HepG2 (cell line): ENCODE data around the gene CTF1. TPM values are rescaled to one million over a fixed set of nuclear protein-coding genes. Genes with fewer than 3 reads are reported as not detected.

Source experiments
- AGO2 ChIP-seq: fragments of 200-400 bp; formaldehyde crosslinking; optimal IDR thresholded peaks from 2 replicates; pipeline ENCODE3; 2017; ENCODE audit warnings: mild to moderate bottlenecking, low read depth, low read length, moderate library complexity
- EED ChIP-seq: sonication (generic); formaldehyde crosslinking; IDR thresholded peaks from 2 replicates; pipeline ENCODE4 v1.5.0; 2020; ENCODE audit warnings: mild to moderate bottlenecking, missing genetic modification reagents
- ETV6 ChIP-seq: sonication (generic); formaldehyde crosslinking; conservative IDR thresholded peaks from 2 replicates; pipeline ENCODE4 v1.4.0; 2020; ENCODE audit warnings: missing genetic modification reagents
- HNF4A ChIP-seq: sonication (generic); formaldehyde crosslinking; IDR thresholded peaks from 2 replicates; pipeline ENCODE4 v1.4.0; 2020; ENCODE audit warnings: missing genetic modification reagents
- IRF9 ChIP-seq: sonication (generic); formaldehyde crosslinking; IDR thresholded peaks from 2 replicates; pipeline ENCODE4 v1.8.0; 2022; ENCODE audit warnings: missing genetic modification reagents, mild to moderate bottlenecking, borderline replicate concordance
- KDM3A ChIP-seq: IDR thresholded peaks from 2 replicates; pipeline ENCODE4 v1.6.1; 2018; ENCODE audit warnings: low read depth, missing compliant biosample characterization
- MIER2 ChIP-seq: IDR thresholded peaks from 2 replicates; pipeline ENCODE4 v1.6.1; 2016; ENCODE audit warnings: missing biosample characterization, missing genetic modification reagents
- MXI1 ChIP-seq: IDR thresholded peaks from 3 replicates; pipeline ENCODE4 v1.6.1; 2012; ENCODE audit warnings: low read depth, low read length, inconsistent platforms, borderline replicate concordance
- PAF1 ChIP-seq: IDR thresholded peaks from 2 replicates; pipeline ENCODE4 v1.6.1; 2016; ENCODE audit warnings: missing genetic modification reagents, missing compliant biosample characterization
- RELA ChIP-seq: sonication (generic); formaldehyde crosslinking; IDR thresholded peaks from 2 replicates; pipeline ENCODE4 v1.4.0; 2020; ENCODE audit warnings: missing genetic modification reagents
- RFX3 ChIP-seq: IDR thresholded peaks from 2 replicates; pipeline ENCODE4 v1.6.1; 2016; ENCODE audit warnings: missing biosample characterization, missing genetic modification reagents
- TEAD3 ChIP-seq: optimal IDR thresholded peaks from 2 replicates; pipeline ENCODE3; 2016; ENCODE audit warnings: borderline replicate concordance
- U2AF2 ChIP-seq: fragments of 200-400 bp; formaldehyde crosslinking; IDR thresholded peaks from 2 replicates; pipeline ENCODE4 v1.6.1; 2017; ENCODE audit warnings: low read depth, mild to moderate bottlenecking, low read length
- ZMYM2 ChIP-seq: sonication (generic); formaldehyde crosslinking; IDR thresholded peaks from 2 replicates; pipeline ENCODE4 v1.8.0; 2022; ENCODE audit warnings: mild to moderate bottlenecking, missing genetic modification reagents
- ZNF280D ChIP-seq: sonication (generic); formaldehyde crosslinking; IDR thresholded peaks from 2 replicates; pipeline ENCODE4 v1.5.1; 2020; ENCODE audit warnings: mild to moderate bottlenecking, missing genetic modification reagents
- ZNF713 ChIP-seq: sonication (generic); formaldehyde crosslinking; IDR thresholded peaks from 2 replicates; pipeline ENCODE4 v1.4.0; 2020; ENCODE audit warnings: mild to moderate bottlenecking, missing genetic modification reagents
- ZNF891 ChIP-seq: sonication (generic); formaldehyde crosslinking; IDR thresholded peaks from 2 replicates; pipeline ENCODE4 v1.5.0; 2020; ENCODE audit warnings: mild to moderate bottlenecking, missing genetic modification reagents
- polyA plus RNA-seq, 8 experiments: library from polyadenylated mRNA; depleted of rRNA in 3 of 8; stranded (reverse) in 7 of 8; unstranded in 1 of 8; fragments of >200 nt; fragmentation: Illumina TruSeq in 4 of 8; extraction: Trizol in 4 of 8; gene quantifications; 2 replicates each; pipeline versions ENCODE4 v1.2.1 to v1.2.3, GENCODE V29; 2011 to 2016; ENCODE audit warnings: low read depth in 4 of 8, missing spikeins in 1 of 8, mixed read lengths in 1 of 8; ENCODE audit not compliant: insufficient read depth in 1 of 8
- total RNA-seq, 5 experiments: library from RNA; depleted of rRNA; stranded (reverse); fragments of >200 nt; fragmentation: Illumina TruSeq; extraction: Trizol; gene quantifications; 2 replicates each; pipeline ENCODE4 v1.2.3, GENCODE V29; 2016; ENCODE audit warnings: low read depth in 1 of 5

CTF1 gene
- total and polyA plus RNA-seq, 2 of the 13 experiments (the other 11 are each of a cell fraction or from before 2014, with no cell fraction given): 0.13 to 1.8 TPM

- TF ChIP-seq ZNF280D (CRISPR knock-in tag) (no peak), ZMYM2 (CRISPR knock-in tag) (no peak), MXI1 (peak; percentile 88), RFX3 (peak; percentile 95), ETV6 (CRISPR knock-in tag) (0 out of 2 replicates have a peak, but pooled peaks have one; percentile 9), IRF9 (CRISPR knock-in tag) (no peak), PAF1 (CRISPR knock-in tag) (no peak), MIER2 (no peak), HNF4A (CRISPR knock-in tag) (0 out of 2 replicates have a peak, but pooled peaks have one; percentile 3), ZNF713 (CRISPR knock-in tag) (no peak), ZNF891 (CRISPR knock-in tag) (no peak), TEAD3 (no peak), EED (CRISPR knock-in tag) (no peak), AGO2 (peak; percentile 73), KDM3A (CRISPR knock-in tag) (no peak), RELA (no peak), U2AF2 (peak; percentile 86)
Observed at GRCh38 chr16:30947859-30948666, 51.6 kb downstream of the CTF1 start (continued).
